Regular cardiac myocyte (primary cell): ENCODE data around the gene BUD31. TPM values are rescaled to one million over a fixed set of nuclear protein-coding genes. Genes with fewer than 3 reads are reported as not detected.

Experiments
- total RNA-seq: library from RNA; depleted of rRNA; stranded (reverse); fragments of >200 nt; gene quantifications from 2 replicates; pipeline ENCODE4 v1.2.3, GENCODE V29; 2014

The BUD31 gene
- 80.6 and 143 TPM in 2 replicates for total RNA-seq

DNA sequence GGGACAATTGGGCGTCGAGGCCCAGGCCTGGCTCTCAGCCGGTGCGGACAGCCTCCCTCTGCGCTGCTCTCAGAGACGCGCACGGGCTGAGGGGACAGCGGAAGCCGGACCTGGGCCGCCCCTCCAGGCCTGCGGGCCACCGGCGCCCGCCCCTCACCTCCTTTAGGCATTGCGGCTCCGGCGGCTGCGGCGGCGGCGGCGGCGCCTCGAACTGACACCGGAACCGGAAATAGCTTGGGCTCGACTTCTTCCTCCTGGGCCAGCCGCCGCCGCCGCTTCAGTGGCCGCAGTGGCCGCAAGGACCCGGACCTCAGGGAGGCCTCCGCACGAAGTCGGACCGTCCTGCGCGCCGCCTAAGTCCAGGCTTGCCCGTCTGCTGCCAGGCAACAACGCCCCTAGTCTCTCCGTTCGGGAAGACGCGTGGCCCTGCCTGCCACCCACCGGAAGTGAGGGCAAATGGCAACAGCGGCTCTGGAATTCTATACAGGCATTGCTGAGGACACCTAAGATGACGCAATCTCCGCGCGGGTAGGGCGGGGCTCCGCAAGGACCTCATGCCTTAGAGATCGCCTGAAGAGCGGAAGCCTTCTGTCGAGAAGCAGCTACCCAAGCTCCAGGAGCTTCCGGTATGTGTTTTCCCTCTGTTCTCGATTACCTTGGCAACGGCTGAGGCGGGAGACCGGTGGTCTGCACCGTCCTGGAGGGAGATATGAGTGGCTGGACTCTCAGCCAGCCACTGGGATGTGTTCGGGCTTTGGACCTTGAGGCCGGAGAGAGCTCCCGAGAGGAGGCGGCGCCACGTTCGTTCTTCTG lies at the start of gene BUD31, which contains the start of gene PDAP1:
BUD31 (plus strand) TSS at position 591 of the 813 bp plus-strand sequence. CDS start 2,124 bp downstream, outside the sequence.
PDAP1 (minus strand) TSS at position 219 of the 813 bp plus-strand sequence; CDS start at position 170, 49 bp downstream.

DNA sequence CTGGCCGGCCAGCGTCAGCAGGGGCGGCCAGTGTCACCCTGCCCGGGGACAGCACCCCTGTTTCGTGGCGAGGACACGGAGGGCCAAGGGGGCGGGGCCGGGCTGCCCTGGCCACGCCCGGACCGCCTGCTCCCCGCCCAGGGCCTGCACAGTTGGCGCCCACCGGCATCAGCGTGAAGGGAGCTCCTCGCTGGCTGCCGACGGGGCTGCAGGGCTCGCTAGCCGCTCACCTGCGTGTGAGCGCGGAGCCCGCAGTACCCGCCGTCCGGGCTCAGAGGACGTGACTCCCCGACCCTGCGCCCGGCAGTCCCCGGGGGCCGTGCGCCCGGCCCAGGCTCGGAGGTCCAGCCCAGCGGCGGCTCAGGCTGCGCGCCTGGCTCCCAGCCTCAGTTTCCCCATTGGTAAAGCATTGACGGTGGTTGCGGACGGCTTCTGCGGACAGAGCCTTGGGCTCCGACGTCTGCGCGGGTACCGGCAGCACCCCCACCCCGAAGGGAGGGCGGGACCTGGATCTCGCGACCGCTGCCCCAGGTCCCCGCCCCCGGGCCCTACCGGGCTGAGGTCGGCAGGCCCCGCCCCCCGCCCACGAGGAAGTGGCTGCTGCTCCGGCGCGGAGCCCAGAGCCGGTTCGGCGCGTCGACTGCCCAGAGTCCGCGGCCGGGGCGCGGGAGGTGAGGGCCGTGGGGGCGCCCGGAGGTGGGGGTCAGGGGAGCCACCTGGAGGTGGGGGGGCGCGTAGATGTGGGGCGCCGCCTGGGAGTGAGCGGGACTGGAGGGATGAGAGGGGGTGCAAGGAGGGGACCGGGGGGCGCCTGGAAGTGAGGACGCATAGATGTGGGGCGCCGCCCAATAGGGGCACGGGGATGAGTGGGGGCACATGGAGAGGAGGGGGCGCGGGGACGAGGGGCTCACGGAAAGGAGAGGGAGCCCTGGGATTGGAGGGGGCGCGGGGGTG lies 34.4 kb upstream of the BUD31 start, which contains the start of gene ARPC1B:
ARPC1B (plus strand) TSS at position 620 of the 954 bp plus-strand sequence. CDS start 10,985 bp downstream, outside the sequence.

DNA sequence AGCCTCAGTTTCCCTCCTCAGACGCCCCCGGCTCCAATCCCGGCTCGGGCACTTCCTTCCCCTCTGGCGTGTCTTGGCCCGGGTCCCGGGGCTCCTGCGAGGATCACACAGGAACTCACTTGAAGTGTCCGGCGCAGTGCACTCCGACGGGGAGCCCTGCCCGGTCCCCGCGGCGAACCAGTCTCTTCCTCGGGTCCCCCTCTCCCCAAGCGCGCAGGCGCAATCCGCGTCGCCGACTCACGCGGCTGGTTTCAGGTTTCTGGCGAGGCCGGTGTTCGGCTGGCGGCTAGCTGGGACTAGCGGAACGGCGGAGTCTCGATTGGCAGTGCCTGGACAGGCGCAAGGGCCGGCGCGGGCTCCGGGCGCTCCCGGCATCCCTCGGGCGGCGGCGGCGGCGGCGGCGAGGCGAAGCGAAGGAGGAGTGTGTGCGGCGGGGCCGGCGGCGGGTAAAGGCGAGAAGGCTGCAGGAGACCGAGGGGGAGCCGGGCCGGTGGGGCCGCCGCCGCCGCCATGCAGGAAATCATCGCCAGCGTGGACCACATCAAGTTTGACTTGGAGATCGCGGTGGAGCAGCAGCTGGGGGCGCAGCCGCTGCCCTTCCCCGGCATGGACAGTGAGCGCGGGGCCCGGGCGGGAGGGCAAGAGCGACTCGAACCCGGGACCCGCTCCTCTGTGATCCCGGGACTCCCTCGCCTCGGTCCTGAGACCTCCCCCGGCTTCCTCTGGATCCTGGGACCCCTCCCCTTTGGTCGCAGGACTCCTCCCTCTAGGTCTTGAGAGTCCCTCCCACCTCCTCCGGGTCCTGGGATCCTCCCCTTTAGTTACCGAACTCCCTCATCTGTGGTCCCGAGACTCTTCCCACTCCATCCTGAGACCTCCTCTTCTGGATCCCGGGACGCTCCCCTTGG lies 30.1 kb downstream of the BUD31 start, which contains the start of the genes CPSF4 and PTCD1:
CPSF4 (plus strand) TSS at position 371 of the 908 bp plus-strand sequence; CDS start at position 511, 140 bp downstream.
PTCD1 (minus strand) TSS at position 226 of the 908 bp plus-strand sequence. CDS start 3,556 bp downstream, outside the sequence.

Other genes with a start within 250 kb of the BUD31 start
- not detected in 2 replicates for gene KPNA7, start 200.9 kb upstream of the BUD31 start, total RNA-seq
- gene MYH16, start 136.1 kb upstream of the BUD31 start, total RNA-seq = under 0.01 TPM in 1 of 2 replicates, not detected in the other
- gene ARPC1A, start 83.1 kb upstream of the BUD31 start, total RNA-seq = 159 and 379 TPM in 2 replicates
- 193 and 433 TPM in 2 replicates for gene ARPC1B, start 34.2 kb upstream of the BUD31 start, total RNA-seq
- gene PDAP1, start 372 bp upstream of the BUD31 start, total RNA-seq = 37.2 and 106 TPM in 2 replicates
- gene PTCD1, start 29.8 kb downstream of the BUD31 start, total RNA-seq = 7.6 and 9.2 TPM in 2 replicates
- 33.9 and 36.1 TPM in 2 replicates for gene CPSF4, start 30.0 kb downstream of the BUD31 start, total RNA-seq
- gene ATP5MF, start 57.2 kb downstream of the BUD31 start, total RNA-seq = 825 and 857 TPM in 2 replicates
- gene ZNF789, start 63.9 kb downstream of the BUD31 start, total RNA-seq = 4.2 and 4.8 TPM in 2 replicates
- 30.2 and 36.2 TPM in 2 replicates for gene ZNF394, start 91.3 kb downstream of the BUD31 start, total RNA-seq
- gene ZKSCAN5, start 95.7 kb downstream of the BUD31 start, total RNA-seq = 11.5 and 11.8 TPM in 2 replicates
- gene FAM200A, start 143.1 kb downstream of the BUD31 start, total RNA-seq = 7.0 and 7.7 TPM in 2 replicates
- 45.1 and 46.8 TPM in 2 replicates for gene ZNF655, start 149.7 kb downstream of the BUD31 start, total RNA-seq
- gene TMEM225B, start 189.3 kb downstream of the BUD31 start, total RNA-seq = under 0.01 and 0.85 TPM in 2 replicates
- 7.3 and 10.2 TPM in 2 replicates for gene ZSCAN25, start 208.0 kb downstream of the BUD31 start, total RNA-seq